AG10803 (cell line): ENCODE measurements around the gene GAGE10.

Source experiments
- DNase-seq: peaks from one replicate; pipeline ENCODE4 v3.0.0; 2010; ENCODE audit warnings: low read depth
- H3K4me3 ChIP-seq: 2 replicates; pipeline ENCODE4 v1.5.1; 2011; ENCODE audit warnings: mild to moderate bottlenecking, low read length, control low read depth
- TF ChIP-seq, protein P1 (sequence below): conservative IDR thresholded peaks from 2 replicates; pipeline ENCODE4 v1.5.1; 2011; ENCODE audit warnings: mild to moderate bottlenecking, low read length, control low read depth, inconsistent platforms

Gene GAGE10

DNA sequence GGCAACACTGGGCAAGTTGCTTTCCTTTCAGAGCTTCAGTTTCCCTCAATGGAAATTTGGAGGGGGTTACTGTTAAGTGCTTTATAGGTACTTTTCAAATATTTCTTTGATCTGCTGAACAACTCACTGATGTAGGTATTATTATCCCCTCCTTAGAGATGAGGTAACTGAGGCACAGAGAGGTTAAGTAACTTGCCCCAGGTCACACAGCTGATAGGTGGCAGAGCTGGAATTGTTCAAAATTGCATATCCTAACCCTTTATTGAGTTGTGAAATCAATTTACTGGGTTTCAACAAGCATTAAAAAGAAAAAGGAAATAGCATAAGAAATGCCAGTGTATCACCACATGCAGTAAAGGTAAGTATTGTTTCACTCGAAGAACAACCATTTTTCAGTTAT is 27.2 kb upstream of the GAGE10 start:
- H3K4me3 ChIP-seq, result no peak overlapping the region
- TF ChIP-seq, protein P1, sequence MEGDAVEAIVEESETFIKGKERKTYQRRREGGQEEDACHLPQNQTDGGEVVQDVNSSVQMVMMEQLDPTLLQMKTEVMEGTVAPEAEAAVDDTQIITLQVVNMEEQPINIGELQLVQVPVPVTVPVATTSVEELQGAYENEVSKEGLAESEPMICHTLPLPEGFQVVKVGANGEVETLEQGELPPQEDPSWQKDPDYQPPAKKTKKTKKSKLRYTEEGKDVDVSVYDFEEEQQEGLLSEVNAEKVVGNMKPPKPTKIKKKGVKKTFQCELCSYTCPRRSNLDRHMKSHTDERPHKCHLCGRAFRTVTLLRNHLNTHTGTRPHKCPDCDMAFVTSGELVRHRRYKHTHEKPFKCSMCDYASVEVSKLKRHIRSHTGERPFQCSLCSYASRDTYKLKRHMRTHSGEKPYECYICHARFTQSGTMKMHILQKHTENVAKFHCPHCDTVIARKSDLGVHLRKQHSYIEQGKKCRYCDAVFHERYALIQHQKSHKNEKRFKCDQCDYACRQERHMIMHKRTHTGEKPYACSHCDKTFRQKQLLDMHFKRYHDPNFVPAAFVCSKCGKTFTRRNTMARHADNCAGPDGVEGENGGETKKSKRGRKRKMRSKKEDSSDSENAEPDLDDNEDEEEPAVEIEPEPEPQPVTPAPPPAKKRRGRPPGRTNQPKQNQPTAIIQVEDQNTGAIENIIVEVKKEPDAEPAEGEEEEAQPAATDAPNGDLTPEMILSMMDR, result no peak
- DNase-seq, result no peak

DNA sequence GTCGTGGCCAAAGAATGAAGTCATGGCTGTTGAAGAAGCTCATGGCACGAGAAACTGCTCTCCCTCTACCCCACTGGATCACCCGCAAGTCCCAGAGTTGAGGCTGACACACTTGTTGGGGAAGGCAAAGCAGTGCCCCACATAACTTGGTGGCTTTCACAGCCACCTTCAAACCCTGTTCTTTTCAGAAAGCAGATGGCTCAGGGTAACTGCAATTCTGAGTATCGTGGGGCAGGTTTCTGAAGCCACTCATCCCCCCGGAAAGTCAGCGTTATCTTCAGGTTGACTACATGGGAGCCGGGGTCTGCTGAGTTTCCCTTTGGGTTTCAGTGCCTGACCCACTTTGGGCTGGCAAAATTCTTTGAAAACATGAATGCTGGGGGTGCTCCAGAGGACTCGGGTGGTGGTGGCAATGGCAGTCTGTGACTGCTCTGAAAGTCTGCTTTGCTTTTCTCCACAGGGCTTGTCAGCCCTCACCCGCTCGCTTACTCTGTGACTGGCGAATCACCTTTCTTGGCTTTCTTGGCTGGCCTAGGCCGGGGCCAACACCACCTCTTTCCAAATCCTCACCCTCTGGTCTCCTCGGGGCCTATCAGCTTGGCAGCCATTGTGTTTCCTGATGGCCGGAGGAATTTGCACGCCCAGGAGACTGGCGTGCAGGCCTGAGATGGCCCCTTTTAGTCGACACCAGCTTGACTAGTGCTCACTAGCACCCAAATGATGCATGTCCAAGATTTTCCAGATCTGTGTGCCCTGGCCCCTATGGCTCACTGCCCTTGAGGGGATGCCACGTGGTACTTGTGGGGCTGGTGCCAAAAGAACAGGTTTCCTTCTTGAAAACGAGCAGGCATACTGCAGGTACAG is 26.5 kb upstream of the GAGE10 start:
- TF ChIP-seq, protein P1, result no peak
- H3K4me3 ChIP-seq, result no peak overlapping the region
- DNase-seq, result peak; percentile 16

DNA sequence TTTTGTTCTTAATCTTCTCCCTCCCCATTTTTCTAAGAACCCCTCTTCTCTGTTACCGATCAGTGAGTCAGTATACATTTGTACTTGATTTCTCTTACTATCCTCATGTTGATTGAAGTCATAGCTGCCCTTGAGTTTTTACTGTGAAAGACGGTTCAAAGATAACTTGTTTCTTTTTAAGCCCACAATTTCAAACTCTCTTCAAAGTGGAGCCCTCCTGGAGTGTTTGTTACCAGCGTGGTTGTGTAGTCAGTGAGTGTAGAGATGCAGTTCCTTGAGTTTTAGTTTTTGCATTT is 26.0 kb upstream of the GAGE10 start:
- TF ChIP-seq, protein P1, result no peak
- H3K4me3 ChIP-seq, result no peak overlapping the region
- no peak for DNase-seq

DNA sequence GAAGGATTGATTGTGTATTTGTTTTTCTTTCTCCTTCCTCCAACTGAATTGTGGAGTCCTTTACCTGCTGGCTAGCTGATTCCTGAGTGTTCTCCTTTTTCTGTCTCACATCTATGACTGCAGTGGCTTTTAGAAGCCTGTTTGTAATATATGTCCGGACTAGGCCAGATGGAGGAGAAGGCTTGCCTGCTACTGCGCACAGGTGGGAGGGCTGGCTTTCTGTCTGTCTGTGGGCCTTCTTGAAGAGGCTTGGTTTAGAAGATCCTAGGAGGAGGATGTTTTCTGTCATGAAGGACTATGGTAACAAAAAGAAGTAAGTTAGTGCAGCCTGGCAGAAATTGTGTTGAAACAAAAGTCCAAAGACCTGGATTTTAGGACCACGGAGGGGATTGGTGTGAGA is 25.4 kb upstream of the GAGE10 start:
- no peak for DNase-seq
- H3K4me3 ChIP-seq, result no peak overlapping the region
- TF ChIP-seq, protein P1, result no peak

DNA sequence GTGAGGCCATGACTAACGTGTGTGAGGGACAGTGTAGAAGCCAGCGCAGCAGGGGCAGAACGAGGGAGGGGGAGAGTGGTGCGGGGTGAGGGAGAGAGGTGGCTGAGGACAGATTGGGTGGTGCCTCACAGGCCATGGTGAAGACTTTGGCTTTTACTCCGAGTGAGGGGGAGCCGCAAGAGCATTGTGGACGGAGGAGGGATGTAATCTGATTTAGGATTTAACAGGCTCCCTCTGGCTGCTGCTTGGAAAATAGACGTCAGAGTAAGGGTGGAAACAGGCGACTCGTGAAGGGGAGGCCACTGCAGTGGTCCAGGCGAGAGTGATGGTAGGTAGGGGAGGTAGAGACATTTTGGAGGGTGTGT is 20.8 kb upstream of the GAGE10 start:
- TF ChIP-seq, protein P1, result peak; percentile 33
- no peak overlapping the region for H3K4me3 ChIP-seq
- DNase-seq, result peak; percentile 22

DNA sequence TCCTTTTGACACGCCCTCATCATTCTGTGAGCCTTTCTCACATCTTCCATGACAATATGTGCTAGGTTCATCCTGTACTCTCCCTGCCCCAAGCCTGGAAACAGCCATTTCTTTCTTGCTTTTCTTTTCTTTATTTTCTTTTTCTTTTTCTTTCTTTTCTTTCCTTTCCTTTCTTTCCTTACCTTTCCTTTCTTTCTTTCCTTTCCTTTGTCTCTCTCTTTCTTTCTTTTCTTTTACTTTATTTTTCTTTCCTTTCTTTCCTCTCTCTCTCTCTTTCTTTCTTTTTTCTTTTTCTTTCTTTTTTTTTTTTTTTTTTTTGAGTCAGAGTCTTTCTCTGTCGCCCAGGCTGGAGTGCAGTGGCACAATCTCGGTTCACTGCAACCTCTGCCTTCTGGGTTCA is 19.2 kb upstream of the GAGE10 start:
- no peak for DNase-seq
- no peak overlapping the region for H3K4me3 ChIP-seq
- TF ChIP-seq, protein P1, result no peak

DNA sequence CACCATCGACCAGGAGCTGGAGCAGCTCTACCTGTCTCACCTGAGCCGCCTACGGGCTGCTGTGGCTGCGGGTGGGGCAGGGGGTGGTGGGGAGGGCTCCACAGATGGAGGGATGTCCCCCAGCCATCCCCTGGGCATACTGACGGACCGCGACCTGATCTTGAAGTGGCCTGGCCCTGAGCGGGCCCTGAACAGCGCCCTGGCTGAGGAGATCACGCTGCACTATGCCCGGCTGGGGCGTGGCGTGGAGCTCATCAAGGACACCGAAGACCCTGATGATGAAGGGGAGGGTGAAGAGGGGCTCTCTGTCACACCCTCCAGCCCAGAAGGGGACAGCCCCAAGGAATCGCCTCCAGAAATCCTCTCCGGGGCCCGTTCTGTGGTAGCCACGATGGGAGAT is 17.3 kb upstream of the GAGE10 start:
- no peak overlapping the region for H3K4me3 ChIP-seq
- TF ChIP-seq, protein P1, result no peak
- DNase-seq, result no peak
